ENCODE measurements around the gene LRRC75B.
"Not testable (repeated sequence)": the region's sequence is repeated elsewhere in the genome, so short reads cannot be mapped to it uniquely, and the experiment has no call there.

DNA sequence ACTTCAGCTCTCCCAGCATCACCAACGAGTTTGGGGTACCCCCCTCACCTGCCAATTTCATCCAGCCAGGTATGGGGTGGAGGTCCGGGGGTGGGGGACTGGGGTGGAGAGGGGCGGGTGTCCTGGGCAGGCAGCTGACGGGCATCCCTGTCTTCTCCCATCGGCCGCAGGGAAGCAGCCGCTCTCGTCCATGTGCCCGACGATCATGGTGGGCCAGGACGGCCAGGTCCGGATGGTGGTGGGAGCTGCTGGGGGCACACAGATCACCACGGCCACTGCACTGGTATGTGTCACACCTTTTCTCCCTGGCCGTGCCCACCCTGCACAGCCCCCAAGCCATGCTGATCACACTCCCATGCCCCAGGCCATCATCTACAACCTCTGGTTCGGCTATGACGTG, 35.0 kb upstream of the LRRC75B start:
- TF ChIP-seq, protein P1, sequence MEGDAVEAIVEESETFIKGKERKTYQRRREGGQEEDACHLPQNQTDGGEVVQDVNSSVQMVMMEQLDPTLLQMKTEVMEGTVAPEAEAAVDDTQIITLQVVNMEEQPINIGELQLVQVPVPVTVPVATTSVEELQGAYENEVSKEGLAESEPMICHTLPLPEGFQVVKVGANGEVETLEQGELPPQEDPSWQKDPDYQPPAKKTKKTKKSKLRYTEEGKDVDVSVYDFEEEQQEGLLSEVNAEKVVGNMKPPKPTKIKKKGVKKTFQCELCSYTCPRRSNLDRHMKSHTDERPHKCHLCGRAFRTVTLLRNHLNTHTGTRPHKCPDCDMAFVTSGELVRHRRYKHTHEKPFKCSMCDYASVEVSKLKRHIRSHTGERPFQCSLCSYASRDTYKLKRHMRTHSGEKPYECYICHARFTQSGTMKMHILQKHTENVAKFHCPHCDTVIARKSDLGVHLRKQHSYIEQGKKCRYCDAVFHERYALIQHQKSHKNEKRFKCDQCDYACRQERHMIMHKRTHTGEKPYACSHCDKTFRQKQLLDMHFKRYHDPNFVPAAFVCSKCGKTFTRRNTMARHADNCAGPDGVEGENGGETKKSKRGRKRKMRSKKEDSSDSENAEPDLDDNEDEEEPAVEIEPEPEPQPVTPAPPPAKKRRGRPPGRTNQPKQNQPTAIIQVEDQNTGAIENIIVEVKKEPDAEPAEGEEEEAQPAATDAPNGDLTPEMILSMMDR (tag by site-specific recombination; IDR thresholded peaks at IDR 0.05): not testable (repeated sequence)
- TF ChIP-seq ZNF433 (tag by site-specific recombination; IDR thresholded peaks at IDR 0.05; ENCODE audit: low read depth); GLI4 (tag by site-specific recombination; IDR thresholded peaks at IDR 0.05); MYNN (tag by site-specific recombination; IDR thresholded peaks at IDR 0.05; ENCODE audit: borderline replicate concordance); KLF1 (tag by site-specific recombination; IDR thresholded peaks at IDR 0.05): not testable (repeated sequence)
- TF ChIP-seq, protein P2, sequence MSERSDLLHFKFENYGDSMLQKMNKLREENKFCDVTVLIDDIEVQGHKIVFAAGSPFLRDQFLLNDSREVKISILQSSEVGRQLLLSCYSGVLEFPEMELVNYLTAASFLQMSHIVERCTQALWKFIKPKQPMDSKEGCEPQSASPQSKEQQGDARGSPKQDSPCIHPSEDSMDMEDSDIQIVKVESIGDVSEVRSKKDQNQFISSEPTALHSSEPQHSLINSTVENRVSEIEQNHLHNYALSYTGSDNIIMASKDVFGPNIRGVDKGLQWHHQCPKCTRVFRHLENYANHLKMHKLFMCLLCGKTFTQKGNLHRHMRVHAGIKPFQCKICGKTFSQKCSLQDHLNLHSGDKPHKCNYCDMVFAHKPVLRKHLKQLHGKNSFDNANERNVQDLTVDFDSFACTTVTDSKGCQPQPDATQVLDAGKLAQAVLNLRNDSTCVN (tag by site-specific recombination; optimal IDR thresholded peaks at IDR 0.05): not testable (repeated sequence)

Data from HEK293 (cell line).